Peyer's patch (tissue), 4 donors: ENCODE data around the gene JAZF1.

ENCODE experiments used
- CTCF ChIP-seq, 6 experiments: fragments of 450-650 bp in 4 of 6; fragments of 200-600 bp in 2 of 6; sonication (generic) in 1 of 6; IDR thresholded peaks; one replicate each; pipeline ENCODE4 v1.5.1; 2017 to 2019; ENCODE audit warnings: antibody characterized with exemption in 6 of 6, mild to moderate bottlenecking in 3 of 6, moderate library complexity in 1 of 6
- POLR2A ChIP-seq, 2 donors: fragments of 450-650 bp; IDR thresholded peaks; one replicate each; pipeline ENCODE4 v1.5.1; 2017; ENCODE audit warnings: antibody characterized with exemption in 2 of 2, mild to moderate bottlenecking in 2 of 2, moderate library complexity in 2 of 2

GRCh38 chr7:28180031-28180363 is 598 bp downstream of the JAZF1 start:
- TF ChIP-seq POLR2A (IDR thresholded peaks at IDR 0.05), result no peak
- TF ChIP-seq CTCF (IDR thresholded peaks at IDR 0.05), result no peak
